B cell (primary cell): ENCODE measurements around the gene KRTAP10-1. TPM values are rescaled to one million over a fixed set of nuclear protein-coding genes. Genes with fewer than 3 reads are reported as not detected.

Experiments used
- ATAC-seq: fragments of 200-7000 bp; cut with Tn5 transposase; one replicate; pipeline ENCODE4 v1.10.0; 2021; ENCODE audit warnings: low read depth, mild to moderate bottlenecking, moderate number of reproducible peaks, moderate library complexity
- CTCF ChIA-PET: fragments of 350-600 bp; sonication (Branson Sonifier 250); formaldehyde crosslinking; loops from one replicate; lab custom pipeline; 2021; ENCODE audit warnings: antibody characterized with exemption, inconsistent platforms; lab: Charles Lee
- POLR2A ChIA-PET: fragments of 350-600 bp; sonication (Branson Sonifier 250); formaldehyde crosslinking; loops from one replicate; lab custom pipeline; 2021; ENCODE audit warnings: antibody characterized with exemption; lab: Charles Lee
- DNase-seq: peaks from one replicate; pipeline ENCODE4 v3.0.0; 2013
- H2AFZ ChIP-seq: 2 replicates; pipeline ENCODE4 v1.6.1; 2012; ENCODE audit warnings: mild to moderate bottlenecking, low read depth, low read length; ENCODE audit not compliant: insufficient read depth, poor library complexity, severe bottlenecking
- H3K27ac ChIP-seq, 2 donors: 1 replicate in 1 of 2; 2 replicates in 1 of 2; pipeline ENCODE4 v1.5.1; 2012 to 2013; ENCODE audit warnings: low read length in 2 of 2, mild to moderate bottlenecking in 2 of 2, moderate library complexity in 1 of 2
- H3K27me3 ChIP-seq, 4 experiments: fragments of 200-600 bp in 1 of 4; sonication (generic) in 1 of 4; replicated peaks in 1 of 4; 1 replicate in 2 of 4; 2 replicates in 2 of 4; pipeline versions ENCODE4 v1.6.1 to v1.7.0; 2013 to 2016; ENCODE audit warnings: low read length in 3 of 4, mild to moderate bottlenecking in 2 of 4, mixed read lengths in 1 of 4, moderate library complexity in 1 of 4; ENCODE audit not compliant: insufficient read depth in 4 of 4, control insufficient read depth in 3 of 4; ENCODE audit errors: control extremely low read depth in 1 of 4
- H3K36me3 ChIP-seq, 2 experiments: replicated peaks in 1 of 2; 1 replicate in 1 of 2; 2 replicates in 1 of 2; pipeline versions ENCODE4 v1.6.1 to v1.7.1; 2013; ENCODE audit warnings: low read length in 1 of 2; ENCODE audit not compliant: insufficient read depth in 2 of 2, control insufficient read depth in 1 of 2; ENCODE audit errors: control extremely low read depth in 1 of 2, extremely low read depth in 1 of 2
- H3K4me1 ChIP-seq, 2 donors: fragments of 200-600 bp in 1 of 2; sonication (generic) in 1 of 2; 1 replicate in 1 of 2; 2 replicates in 1 of 2; pipeline versions ENCODE4 v1.5.1 to v1.6.1; 2013 to 2017; ENCODE audit warnings: low read length in 2 of 2; ENCODE audit not compliant: control insufficient read depth in 2 of 2, insufficient read depth in 2 of 2
- H3K4me2 ChIP-seq: replicated peaks from 2 replicates; pipeline ENCODE3; 2012; ENCODE audit warnings: mild to moderate bottlenecking, low read depth, low read length; ENCODE audit not compliant: poor library complexity, severe bottlenecking
- H3K4me3 ChIP-seq, 5 experiments: fragments of 200-600 bp in 1 of 5; sonication (generic) in 1 of 5; 1 replicate in 3 of 5; 2 replicates in 2 of 5; pipeline versions ENCODE4 v1.5.1 to v1.7.0; 2011 to 2016; ENCODE audit warnings: low read length in 4 of 5, mild to moderate bottlenecking in 4 of 5, low read depth in 2 of 5, control low read depth in 1 of 5, moderate library complexity in 1 of 5; ENCODE audit not compliant: insufficient read depth in 1 of 5; ENCODE audit errors: control extremely low read depth in 1 of 5, extremely low read depth in 1 of 5
- H3K79me2 ChIP-seq: fragments of 200-600 bp; sonication (generic); one replicate; pipeline ENCODE4 v1.6.0; 2016; ENCODE audit warnings: low read length; ENCODE audit not compliant: control insufficient read depth, insufficient read depth
- H3K9ac ChIP-seq: fragments of 200-600 bp; sonication (generic); 2 replicates; pipeline ENCODE4 v1.6.1; 2017; ENCODE audit warnings: mild to moderate bottlenecking, low read length, moderate library complexity
- H3K9me3 ChIP-seq, 3 donors: one replicate each; pipeline versions ENCODE4 v1.6.1 to v1.7.1; 2013; ENCODE audit warnings: low read length in 2 of 3; ENCODE audit not compliant: control insufficient read depth in 2 of 3, insufficient read depth in 1 of 3; ENCODE audit errors: control extremely low read depth in 1 of 3
- H4K20me1 ChIP-seq: 2 replicates; pipeline ENCODE4 v1.6.0; 2012; ENCODE audit warnings: mild to moderate bottlenecking, low read length; ENCODE audit not compliant: insufficient read depth, control insufficient read depth, poor library complexity, severe bottlenecking
- H3K27ac Mint-ChIP-seq: one replicate; pipeline ENCODE4 v1.8.0; 2021; ENCODE audit warnings: mixed read lengths
- H3K27me3 Mint-ChIP-seq: one replicate; pipeline ENCODE4 v1.8.0; 2021; ENCODE audit warnings: mixed read lengths
- H3K4me1 Mint-ChIP-seq: one replicate; pipeline ENCODE4 v1.8.0; 2021; ENCODE audit warnings: mixed read lengths
- H3K4me3 Mint-ChIP-seq: one replicate; pipeline ENCODE4 v1.8.0; 2021; ENCODE audit warnings: mixed read lengths
- H3K9me3 Mint-ChIP-seq: one replicate; pipeline ENCODE4 v1.8.0; 2022; ENCODE audit warnings: mixed read lengths; ENCODE audit not compliant: insufficient read depth
- CTCF ChIP-seq: fragments of 200-600 bp; IDR thresholded peaks from one replicate; pipeline ENCODE4 v1.8.0; 2022; ENCODE audit warnings: antibody characterized with exemption, mild to moderate bottlenecking
- EZH2 ChIP-seq: IDR thresholded peaks from 2 replicates; pipeline ENCODE4 v1.6.1; 2012; ENCODE audit warnings: borderline replicate concordance, low read depth, mild to moderate bottlenecking, moderate library complexity, low read length; ENCODE audit not compliant: insufficient read depth, poor library complexity, severe bottlenecking
- WGBS: methylation state at CpG from one replicate; pipeline ENCODE4 v1.1.5; 2013; ENCODE audit warnings: missing lambda C conversion rate; ENCODE audit not compliant: insufficient coverage; 5-methylcytosine and 5-hydroxymethylcytosine counted together
- intact Hi-C: fragments of 100-400 bp; cut with micrococcal nuclease; formaldehyde crosslinking; loops from one replicate; pipeline ENCODE4 v1.10.0; 2022
- polyA plus RNA-seq: library from polyadenylated mRNA; depleted of rRNA; stranded (reverse); fragments of >200 nt; gene quantifications from 2 replicates; pipeline ENCODE4 v1.2.3, GENCODE V29; 2012
- total RNA-seq, 2 donors: library from RNA; stranded (reverse); fragments of 120-200 nt in 1 of 2; gene quantifications; 1 replicate in 1 of 2; 2 replicates in 1 of 2; pipeline versions ENCODE4 v1.2.3 to v1.2.4, GENCODE V29; 2013 to 2022

KRTAP10-1 gene
- total and polyA plus RNA-seq, 2 donors (not counting 1 experiment from before 2014, with no cell fraction given) = not detected

GRCh38 chr21:44530903-44531605 lies 8.9 kb downstream of the KRTAP10-1 start:
- H3K36me3 ChIP-seq = no peaks in the 10 kb centered on the region
- H3K27me3 ChIP-seq = no peaks in the 10 kb centered on the region
- no peak overlapping the region for H3K4me2 ChIP-seq
- Mint-ChIP-seq H3K27ac (no peak overlapping the region), H3K4me1 (no peaks in the 10 kb centered on the region), H3K4me3 (no peak overlapping the region), H3K9me3 (no peaks in the 10 kb centered on the region), H3K27me3 (peaks cover 8% of the 10 kb centered on the region)
- intact Hi-C loops = no loop called here
- H3K9ac ChIP-seq = no peak overlapping the region
- TF ChIP-seq CTCF = no peak
- no peak for TF ChIP-seq EZH2
- POLR2A ChIA-PET = no interaction called here
- no peaks in the 10 kb centered on the region for H4K20me1 ChIP-seq
- H3K9me3 ChIP-seq = peaks cover 0 to 3% (median 0%) of the 10 kb centered on the region in 3 donors
- no peaks in the 10 kb centered on the region for H3K79me2 ChIP-seq
- no peak for ATAC-seq
- CTCF ChIA-PET = no interaction called here
- no peak overlapping the region for H2AFZ ChIP-seq
- no peak for DNase-seq
- 90% methylated on average over 23 of the region's 23 CpGs for WGBS
- no peaks in the 10 kb centered on the region for H3K4me1 ChIP-seq
- H3K27ac ChIP-seq = no peak overlapping the region
- no peak overlapping the region for H3K4me3 ChIP-seq

- H3K27me3 Mint-ChIP-seq = peaks cover 8% of the 10 kb centered on the region
- ChIA-PET POLR2A (no interaction called here), CTCF (no interaction called here)
- H3K4me3 Mint-ChIP-seq = no peak overlapping the region
- intact Hi-C loops = no loop called here
- H4K20me1 ChIP-seq = no peaks in the 10 kb centered on the region
- H3K27ac ChIP-seq = no peak overlapping the region
- peaks cover 0 to 3% (median 0%) of the 10 kb centered on the region in 3 donors for H3K9me3 ChIP-seq
- no peaks in the 10 kb centered on the region for H3K4me1 Mint-ChIP-seq
- H3K79me2 ChIP-seq = no peaks in the 10 kb centered on the region
- TF ChIP-seq EZH2 (no peak), CTCF (no peak)
- no peak for ATAC-seq
- DNase-seq = no peak
- no peak overlapping the region for H3K9ac ChIP-seq
- no peaks in the 10 kb centered on the region for H3K9me3 Mint-ChIP-seq
- H3K27ac Mint-ChIP-seq = no peak overlapping the region
- H3K36me3 ChIP-seq = no peaks in the 10 kb centered on the region
- no peaks in the 10 kb centered on the region for H3K4me1 ChIP-seq
- WGBS = 87% methylated on average over 7 of the region's 7 CpGs
- no peak overlapping the region for H3K4me2 ChIP-seq
- H3K27me3 ChIP-seq = no peaks in the 10 kb centered on the region
- no peak overlapping the region for H3K4me3 ChIP-seq
- no peak overlapping the region for H2AFZ ChIP-seq
These were observed 9.6 kb downstream of the KRTAP10-1 start for GRCh38 chr21:44530221-44530902.
